ENCODE measurements around the gene PPP2R2B.

The PPP2R2B gene

DNA sequence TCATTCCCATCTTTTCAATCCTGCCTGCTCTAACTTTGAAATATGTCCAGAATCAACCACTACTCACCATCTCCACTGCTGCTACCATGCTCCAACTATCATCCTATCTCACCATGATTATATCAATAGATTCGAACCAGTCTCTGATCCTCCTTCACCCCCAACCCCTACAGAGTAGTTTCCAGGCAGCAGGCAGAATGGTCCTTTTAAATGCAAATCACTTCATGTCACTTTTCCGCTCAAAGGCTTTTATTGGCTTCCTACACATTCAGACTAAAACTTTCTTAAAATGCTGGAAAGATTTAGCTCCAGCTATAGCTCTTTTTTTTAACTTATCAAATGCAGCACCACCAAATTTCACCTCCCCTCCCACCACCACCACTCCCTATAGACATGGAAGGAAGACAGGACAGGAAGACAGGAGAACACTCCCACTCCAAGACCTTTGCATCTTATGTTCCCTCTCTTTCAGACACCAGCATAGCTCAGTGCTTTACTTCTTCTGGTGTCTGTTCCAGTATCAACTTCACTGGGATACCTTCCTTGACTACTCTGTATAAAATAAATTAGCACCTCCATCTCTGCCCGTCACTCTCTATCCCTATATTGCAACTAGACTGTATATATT lies 9.9 kb upstream of the PPP2R2B start:
- DNase-seq (ENCODE audit: low read depth in 2 of 2): no peak

DNA sequence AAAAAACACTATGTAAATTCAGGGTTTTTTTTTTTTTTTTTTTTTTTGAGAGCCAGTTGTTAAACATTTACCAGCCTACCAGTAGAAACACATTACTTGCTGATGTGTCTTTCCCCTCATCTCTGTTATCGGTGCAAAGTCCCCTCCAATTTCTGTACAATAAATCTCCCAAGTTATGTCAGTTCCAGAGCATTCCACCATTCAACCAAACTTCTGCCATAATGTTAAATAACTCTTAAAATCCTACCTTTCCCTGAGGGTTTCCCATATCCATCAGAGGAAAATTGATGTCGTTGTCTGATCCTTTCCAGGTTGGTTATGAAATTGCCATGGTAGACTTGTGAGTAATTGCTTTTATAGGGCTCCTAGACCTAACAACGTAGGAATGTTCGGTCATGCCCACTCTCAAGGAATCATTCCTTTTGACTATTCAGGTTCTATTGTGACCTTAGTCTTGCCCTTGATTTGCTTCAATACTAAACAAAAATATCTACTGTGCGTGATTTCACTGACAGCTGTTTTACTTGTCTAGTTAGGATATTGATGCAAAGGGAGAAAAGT lies 5.6 kb upstream of the PPP2R2B start:
- DNase-seq (ENCODE audit: low read depth in 2 of 2): no peak

DNA sequence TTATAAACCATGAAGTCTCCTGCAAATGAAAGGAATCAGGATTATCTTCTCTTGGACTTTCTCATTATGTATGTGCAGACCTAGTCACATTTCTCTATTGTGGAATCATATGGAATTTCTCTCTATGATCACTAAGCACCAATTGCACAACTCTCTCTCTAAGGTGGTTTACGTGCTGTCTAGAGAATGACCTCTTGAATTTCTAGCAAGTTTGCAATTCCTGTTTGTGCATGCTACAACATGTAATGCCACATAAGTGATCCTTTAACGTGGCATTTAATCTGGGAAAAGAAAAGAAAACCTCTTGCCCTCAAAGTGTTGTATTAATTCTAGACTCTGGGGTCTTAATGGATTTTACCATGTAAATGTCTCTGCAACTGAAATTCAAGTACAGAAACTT lies 5.0 kb upstream of the PPP2R2B start:
- no peak for DNase-seq (ENCODE audit: low read depth in 2 of 2)

DNA sequence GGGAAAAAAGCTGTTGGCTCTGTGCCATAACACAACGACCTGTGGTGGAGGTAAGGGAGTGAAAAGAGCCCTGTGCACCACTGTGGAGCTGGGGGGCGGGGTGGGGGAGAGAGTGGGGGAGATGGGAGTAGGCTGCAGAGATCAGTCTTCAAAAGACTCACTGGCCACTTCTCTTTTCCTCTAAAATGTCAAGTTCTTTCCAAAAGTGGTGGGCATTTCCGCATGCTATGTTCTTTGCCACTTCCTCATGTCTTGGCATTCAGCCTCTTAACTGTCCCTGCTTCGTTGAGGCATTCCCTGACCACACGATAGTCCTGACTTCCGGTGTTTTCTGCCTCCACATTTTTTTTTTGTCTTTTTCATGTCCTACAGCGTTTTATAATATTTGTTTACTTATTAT lies 2.4 kb upstream of the PPP2R2B start:
- no peak for DNase-seq (ENCODE audit: low read depth in 2 of 2)

DNA sequence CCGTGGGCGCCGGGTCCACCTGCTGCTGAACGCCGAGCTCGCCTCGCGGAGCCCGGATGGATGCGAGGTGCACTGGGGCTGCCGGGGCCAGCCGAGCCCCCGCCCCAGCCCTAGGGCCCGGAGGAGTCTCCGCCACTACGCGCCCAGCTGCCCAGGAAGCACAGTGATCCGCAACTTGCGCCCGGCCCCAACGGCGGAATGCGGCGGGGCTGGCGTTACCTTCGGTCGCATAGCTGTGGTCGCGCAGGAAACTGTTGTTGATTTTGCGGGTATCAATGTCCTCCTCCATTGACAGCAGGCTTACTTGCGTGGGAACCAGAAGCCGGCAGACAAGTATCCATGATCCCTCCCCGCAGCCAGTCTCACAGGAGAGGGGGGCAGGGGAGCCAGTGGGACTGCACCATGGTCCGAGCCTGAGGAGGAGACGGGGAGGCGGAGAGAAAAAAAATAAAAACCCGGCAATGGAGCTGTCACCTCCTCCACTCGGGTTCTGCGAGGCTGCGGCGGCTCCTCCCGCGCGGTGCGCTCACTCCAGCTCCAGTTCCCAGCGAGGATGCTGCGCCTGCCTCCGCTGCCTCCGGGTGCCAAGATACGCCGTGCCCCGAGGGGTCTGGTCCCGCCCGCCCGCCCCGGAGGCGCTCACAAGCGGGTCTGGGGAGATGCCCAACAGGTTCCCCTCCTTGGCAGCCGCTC lies 628 bp downstream of the PPP2R2B start:
- no peak for DNase-seq (ENCODE audit: low read depth in 2 of 2)

DNA sequence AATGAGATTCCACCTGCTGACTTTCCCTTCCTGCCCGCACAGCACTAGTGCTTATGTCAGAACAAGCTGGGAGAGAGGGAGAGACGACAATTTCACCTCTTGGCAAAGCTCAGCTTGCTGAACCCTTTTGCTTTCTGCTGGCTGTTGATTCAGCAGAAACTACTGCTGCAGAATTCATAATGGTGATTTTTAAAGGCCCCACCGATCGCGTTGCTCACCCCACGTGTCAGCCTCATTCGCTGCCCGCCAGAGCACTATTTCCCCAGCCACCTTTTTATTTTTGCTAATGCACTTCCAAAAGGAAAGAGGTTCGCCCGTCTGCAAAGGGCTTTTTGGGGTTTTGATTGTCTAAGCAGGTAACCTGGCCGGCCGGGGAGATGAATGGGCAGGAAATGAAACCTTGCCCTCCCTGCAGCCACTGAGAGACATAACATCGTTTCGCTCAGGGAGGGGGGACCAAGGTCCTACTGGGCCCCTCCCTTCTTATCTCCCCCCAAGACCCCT lies 1.3 kb downstream of the PPP2R2B start:
- no peak for DNase-seq (ENCODE audit: low read depth in 2 of 2)

DNA sequence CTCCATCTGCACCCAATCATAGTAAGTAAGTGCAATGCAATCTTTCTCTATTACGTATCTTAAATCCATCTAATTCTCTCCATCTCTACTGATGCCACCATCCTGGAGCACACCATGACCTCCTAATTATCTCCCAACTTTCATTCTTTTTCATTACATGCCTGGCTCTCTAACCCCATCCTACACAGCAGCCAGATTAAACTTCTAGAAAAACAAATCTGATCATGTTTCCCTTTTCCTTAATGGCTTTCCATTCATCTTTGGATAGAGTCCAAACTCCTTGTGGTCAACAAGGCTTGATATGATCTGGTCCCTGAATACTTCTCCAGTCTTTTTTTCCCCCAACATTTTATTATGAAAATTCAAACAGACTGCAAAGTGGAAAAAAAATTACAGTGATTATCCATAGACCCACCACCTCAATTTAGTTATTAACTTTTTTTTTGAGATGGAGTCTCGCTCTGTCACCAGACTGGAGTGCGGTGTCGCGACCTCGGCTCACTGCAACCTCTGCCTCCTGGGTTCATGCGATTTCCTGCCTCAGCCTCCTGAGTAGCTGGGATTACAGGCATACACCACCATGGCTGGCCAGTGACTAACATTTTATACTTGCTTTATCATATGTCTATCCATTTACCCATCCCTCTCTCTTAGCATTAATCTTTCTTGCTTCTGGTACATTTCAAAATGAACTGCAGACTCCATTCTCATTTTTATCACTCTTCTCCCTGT lies 5.2 kb downstream of the PPP2R2B start:
- DNase-seq (ENCODE audit: low read depth in 2 of 2): no peak

DNA sequence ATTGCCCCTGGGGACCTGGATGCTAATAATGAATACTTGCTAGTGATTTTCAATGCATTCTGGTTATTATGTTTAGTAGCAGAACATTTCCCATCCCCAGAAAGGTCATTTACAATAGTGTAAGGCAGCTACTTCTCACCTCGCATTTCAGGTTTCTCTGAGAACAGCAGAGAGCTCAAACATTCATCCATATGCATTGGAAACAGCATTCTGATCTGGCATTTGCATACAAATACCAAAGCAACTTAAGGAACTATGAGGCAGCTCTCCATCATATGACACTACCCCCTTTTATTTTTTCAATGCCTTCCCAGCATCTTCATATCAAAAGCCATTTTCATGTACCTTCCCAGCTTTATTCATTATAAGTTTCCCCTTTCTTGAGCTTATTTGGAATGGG lies 6.4 kb downstream of the PPP2R2B start:
- no peak for DNase-seq (ENCODE audit: low read depth in 2 of 2)

DNA sequence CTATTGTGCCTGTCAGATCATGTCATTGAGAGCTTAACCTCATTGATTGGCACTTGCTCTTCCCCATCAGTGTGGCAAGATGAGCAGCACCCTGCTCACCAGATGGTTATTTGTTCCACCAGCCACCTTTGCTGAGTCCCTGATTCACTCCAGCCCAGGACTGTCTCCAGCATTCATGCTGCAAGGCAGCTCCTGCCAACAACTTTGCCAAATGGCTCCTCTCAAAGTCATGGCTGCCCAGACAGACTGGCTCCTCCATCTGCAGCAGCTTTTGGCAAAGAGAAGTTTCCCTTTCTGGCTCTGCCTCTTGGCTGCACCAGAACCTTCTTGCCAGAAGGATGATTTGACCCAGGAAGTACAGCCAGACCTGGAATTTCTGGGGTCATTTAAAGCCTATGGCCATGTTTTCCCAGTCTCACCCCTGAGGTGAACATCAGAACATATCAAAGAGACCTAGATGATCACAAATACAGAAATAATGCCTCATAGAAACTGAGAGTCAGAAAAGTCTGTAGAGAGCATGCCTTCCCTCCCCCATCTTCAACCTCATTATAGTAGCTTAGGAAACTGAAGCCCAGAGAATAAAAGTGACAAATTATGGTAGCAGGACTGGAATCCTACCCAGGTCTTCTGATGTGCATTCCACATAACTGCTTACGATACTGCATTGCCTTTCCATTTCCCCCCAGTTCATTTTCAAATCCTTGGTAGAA lies 10.4 kb downstream of the PPP2R2B start:
- DNase-seq (ENCODE audit: low read depth in 2 of 2): no peak

DNA sequence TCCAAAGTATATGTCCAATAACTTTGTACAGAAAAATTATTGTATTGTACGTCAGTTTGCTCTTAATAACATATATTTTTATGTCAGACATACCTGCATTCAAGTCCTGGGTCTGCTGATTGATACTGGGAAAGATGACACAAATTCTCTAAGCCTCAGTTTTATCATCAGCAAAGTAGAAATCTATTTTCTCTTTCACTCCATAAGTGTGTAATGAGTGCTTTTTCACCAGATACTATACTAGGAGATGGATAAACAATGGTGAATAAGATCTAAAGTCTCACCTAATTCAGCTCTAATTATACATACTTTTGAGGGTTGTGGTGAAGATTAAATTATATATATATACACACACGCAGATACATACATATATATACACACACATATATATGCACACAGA lies 12.3 kb downstream of the PPP2R2B start:
- no peak for DNase-seq (ENCODE audit: low read depth in 2 of 2)

DNA sequence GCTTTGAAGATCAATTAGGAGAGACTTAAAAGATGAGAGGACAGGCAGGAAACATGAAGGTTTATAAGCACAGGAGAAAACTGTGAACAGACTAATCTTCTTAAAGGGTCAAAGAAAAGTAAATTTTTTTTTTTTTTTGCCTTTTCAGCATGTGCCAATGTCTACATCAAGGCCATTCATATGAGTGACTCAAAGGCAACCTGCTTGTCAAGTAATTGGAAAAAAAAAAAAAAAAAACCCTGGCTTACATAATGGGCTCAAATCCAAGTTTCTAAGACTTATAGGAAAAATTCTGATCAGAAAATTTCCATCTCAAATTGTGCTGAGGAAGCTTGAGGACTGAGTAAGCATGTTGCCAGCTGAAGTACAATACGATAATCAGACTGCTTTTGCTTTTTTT lies 15.9 kb downstream of the PPP2R2B start:
- DNase-seq (ENCODE audit: low read depth in 2 of 2): no peak

DNA sequence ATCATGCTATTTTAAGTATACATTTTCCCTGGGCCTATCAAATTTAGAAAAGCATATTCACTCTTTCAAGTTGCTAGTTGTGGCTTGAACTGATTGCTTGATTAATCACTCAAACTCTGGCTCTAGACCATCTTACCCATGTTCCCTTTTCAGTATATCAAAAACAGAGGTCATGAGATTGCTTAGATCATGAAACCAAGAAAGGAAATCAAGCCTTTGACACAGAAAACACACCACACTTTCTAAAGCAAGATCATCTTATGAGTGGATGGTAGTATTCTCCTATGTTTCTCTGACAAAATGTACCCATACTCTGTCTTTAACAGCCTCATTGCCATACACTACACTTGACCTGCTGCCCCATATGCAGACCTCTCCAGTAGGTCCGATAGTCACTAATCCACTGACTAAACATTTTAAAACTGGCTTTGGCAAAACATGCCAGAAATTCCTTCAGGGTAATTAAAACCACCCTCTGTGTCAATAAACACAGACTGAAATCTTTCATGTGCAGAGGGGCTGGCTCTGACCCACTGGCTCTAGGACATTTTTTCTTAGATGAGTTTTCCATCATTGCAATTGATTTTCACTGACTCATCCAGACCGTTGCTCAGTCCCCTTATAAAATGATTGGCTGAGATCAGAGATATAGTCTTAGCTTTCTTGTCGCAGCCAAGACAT lies 18.2 kb downstream of the PPP2R2B start:
- no peak for DNase-seq (ENCODE audit: low read depth in 2 of 2)

DNA sequence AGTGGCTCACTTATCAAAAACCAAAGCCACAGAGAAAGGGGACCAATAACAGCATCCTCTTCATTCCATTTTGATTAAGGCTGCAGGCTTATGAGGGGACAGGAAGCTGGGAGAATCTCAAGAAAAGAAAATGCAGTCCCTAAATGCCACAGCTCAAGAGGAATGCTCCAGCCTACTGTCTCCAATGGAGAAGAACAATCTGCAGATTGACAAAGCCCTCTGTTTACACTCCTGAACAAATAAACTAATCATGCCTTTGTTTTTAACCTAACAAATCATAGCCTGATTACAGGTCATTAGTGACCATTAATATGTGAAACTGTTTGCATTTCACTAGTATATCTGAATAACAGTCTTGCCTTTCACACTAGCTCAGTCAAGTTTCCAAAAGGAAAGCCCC lies 26.5 kb downstream of the PPP2R2B start:
- no peak for DNase-seq (ENCODE audit: low read depth in 2 of 2)

DNA sequence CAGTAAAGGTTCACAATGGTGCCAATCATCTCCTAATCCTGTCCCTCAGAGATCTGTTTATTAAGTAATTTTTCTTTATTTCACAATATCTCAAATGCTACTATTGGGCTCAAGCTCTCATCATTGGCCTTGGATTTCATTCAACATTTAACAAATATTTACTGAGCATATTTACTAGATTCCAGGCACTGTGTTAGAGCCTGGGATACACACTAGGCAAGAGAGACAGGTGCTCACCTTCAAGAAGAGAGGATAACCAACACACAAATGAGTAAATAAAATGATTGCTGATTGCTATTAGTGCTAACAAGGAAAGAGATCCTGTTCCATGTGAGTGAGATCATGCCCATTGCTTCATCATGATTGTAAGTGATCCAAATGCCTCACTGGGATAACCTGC lies 27.4 kb downstream of the PPP2R2B start:
- DNase-seq (ENCODE audit: low read depth in 2 of 2): no peak

DNA sequence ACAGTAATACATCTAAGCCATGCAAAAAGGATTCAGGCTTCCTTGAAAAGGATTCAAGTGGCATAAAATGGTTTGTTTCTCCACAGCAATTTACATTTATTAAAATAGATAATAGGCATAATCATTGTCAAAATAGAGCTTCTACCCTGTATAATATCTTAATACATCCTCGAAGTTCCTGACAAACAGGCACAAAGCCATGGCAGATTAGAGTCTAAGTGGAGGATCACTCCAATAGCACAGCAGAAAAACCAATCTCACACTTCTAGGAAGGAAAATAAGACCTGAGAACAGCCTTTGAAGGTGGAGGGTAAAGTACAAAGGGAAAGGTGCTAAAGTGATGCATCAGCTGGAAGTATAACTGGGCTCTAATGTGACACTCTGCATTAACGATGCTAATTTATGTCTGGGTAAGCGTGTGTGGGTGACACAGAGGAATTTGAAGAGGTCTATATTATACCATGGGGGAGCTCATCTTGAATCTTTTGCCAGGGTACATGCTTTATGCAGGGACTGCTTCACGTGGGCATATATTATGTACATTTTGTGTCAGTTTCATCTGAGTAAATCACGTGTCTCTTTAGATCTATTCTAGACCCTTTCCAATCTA lies 28.8 kb downstream of the PPP2R2B start:
- DNase-seq (ENCODE audit: low read depth in 2 of 2): no peak

DNA sequence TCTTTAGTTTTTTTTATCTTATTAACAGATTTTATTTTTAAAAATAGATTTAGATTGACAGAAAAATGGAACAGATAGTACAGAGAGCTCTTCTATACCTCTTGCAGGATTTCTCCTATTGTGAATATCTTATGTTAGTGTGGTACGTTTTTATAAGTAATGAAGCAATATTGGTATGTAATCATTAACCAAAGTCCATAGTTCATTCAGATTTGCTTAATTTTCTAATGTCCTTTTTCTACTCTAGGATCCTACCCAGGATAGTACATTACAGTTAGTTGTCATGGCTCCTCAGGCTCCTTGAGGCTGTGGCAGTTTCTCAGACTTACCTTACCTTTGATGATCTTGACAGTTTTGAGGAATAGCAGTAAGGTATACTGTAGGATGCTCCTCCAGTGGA lies 30.4 kb downstream of the PPP2R2B start:
- DNase-seq (ENCODE audit: low read depth in 2 of 2): no peak

DNA sequence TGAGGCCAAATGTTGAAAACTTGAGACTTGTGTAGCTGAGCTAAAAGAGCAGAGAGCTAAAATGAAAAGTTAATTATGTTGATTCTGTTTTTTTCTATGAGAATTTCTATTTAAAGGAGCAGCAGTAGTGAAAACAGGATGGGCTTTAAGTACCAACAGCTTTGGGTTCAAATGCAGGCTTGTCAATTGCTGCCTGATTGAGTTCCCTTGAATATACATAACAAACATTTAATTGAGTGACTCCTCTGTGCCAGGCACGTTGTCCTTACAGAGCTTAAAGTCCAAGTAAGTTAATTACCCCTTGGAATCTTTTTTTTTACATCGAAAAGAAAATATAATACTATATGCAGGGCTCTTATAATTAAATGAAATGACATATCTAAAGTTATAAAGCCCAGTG lies 38.5 kb downstream of the PPP2R2B start:
- DNase-seq (ENCODE audit: low read depth in 2 of 2): no peak

DNA sequence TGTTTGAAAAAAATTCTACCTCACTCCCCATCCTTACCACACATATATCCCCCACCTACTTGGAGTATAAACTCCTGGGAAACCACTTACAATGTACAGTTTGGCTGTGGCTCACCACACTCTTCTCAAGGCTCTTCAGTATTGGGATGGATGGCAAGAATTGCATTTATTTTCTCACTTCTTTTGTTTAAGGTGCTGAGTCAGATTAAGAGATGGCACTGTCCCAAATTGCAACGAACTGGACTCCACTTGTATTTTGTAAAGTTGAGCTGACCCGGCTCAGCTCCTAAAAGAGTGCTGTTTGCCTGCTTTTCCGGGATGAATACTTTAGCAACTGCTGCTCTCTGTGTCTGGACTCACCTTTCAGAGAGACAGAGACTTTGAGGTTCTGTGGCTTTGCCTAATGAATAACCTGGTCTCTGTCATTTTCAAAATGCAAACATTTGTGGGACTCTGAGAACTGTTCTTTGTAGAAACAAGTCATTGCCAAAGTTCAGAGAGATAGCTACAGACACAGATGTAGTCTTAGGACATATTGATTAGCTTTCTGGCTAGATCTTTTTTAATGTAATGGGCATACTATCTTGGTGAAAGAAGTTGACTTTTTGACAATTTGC lies 42.2 kb downstream of the PPP2R2B start:
- DNase-seq (ENCODE audit: low read depth in 2 of 2): no peak

DNA sequence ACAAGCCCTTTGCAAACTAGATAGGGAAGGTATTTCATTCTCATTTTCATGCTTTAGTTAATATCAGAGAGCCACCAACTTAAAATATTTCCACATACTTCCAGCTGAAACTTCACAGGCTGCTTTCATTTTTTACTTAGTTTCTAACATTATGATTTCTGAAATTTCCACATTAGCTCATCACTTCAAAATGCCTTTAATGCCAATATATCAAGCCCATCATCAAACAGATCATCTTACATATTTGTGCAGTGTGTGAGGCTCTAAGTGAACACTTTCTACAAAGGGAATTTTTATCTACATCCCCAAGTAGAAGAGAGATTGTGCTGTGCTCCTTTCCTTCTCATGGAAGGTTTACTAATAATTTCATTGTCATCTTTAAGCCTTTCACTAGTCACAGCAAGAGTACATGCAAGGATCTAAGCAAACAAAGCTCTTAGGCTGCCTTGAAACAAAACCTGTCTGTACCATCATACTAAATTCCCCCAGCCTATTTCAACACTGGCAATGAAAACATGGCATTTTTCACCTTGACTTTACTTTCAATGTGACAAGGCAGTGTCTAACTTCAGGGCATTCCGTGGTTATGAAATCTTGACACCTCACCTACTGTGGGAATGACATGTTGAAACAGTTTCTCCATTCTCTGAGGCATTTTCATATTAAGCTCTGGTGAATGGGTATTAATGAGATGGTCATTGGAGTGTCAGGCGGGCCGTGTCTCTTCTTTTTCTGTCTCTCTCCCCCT lies 45.4 kb downstream of the PPP2R2B start:
- no peak for DNase-seq (ENCODE audit: low read depth in 2 of 2)

DNA sequence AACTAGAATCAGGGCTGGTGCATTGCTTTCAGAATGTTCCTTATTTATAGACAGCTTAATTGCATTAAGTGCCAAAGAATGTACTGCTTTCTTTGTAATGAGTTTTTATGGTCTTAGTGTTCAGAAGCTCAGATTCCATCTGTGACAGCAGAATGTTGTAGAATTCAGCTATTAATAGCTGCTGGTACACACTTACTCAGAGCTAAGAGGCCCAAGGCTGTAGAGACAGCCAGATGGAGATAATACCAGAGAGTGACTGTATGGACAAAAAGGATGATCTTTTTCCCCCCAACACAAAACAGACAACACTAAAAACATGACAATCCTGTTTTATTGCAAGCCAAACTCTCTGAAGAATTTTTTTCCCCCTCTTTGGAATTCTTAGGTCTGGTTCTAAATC lies 50.2 kb downstream of the PPP2R2B start:
- no peak for DNase-seq (ENCODE audit: low read depth in 2 of 2)
